GM18909 (cell line): ENCODE data around the gene VMP1.
A peak's percentile ranks its signal among the peaks of the same experiment; 100 is the strongest.
"Not testable (repeated sequence)": the region's sequence is repeated elsewhere in the genome, so short reads cannot be mapped to it uniquely, and the experiment has no call there.

Source experiments
- ATAC-seq: cut with Tn5 transposase; IDR thresholded peaks from one replicate; pipeline ENCODE4 v1.9.1; 2021; ENCODE audit warnings: mild to moderate bottlenecking; ENCODE audit not compliant: unreplicated experiment, poor library complexity

VMP1 gene

DNA sequence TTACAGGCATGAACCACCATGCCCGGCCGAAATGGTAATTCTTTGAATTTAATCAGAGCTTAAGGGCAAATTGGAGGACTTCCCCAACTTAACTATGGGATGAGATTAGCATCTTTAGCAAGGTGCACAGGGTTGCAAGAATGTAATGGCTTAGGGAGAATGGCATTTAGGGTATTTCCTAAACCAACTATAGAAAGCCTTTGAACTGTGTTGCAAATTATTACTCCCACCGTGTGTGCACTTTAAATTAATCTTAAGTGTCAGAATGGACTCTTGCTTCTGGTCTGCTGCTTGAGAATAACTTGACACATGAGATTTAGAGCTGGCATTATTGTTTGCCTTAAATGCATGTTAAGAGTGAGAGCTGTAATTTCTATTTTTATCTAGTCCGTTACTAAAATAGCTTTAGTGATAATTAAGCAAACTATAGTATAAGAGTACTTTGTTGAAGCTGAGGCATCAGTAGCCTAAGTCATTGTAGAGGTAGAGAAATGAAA lies 125.5 kb downstream of the VMP1 start:
- no peak for ATAC-seq

DNA sequence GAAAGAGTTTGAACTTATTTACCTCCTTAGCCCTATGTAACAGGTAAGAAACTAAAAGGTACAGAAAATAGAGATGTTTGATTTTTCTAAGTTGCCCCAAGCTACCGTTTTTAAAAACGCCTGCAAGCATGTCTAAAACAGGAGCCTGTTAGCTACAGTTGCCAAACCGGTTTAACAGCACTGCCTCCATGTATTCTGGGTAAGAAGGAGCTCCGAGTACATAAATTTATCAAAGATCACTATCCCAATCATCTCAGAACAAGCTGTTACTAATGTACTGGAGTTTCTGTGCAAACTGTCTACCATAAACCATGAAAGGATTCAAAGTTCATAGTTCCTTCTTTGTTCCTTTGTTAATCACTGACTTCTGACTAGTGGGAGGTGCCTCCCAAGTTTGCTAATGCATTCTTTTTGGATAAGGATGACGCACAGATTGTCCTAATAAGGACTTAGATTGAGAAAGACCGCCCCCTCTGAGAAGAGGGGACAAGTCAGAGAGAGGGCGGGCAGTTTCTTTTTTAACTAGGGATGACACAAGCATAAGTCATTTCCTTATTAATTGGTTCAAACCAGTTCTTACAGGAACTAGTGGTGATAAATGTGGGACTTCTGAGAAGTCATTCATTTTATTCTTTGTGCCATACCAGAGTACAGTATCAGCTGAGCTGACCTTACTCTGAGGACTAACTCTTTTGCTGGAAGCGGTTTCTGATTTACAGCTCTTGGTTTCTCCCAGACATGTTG lies 130.0 kb downstream of the VMP1 start:
- peak; percentile 75 for ATAC-seq

DNA sequence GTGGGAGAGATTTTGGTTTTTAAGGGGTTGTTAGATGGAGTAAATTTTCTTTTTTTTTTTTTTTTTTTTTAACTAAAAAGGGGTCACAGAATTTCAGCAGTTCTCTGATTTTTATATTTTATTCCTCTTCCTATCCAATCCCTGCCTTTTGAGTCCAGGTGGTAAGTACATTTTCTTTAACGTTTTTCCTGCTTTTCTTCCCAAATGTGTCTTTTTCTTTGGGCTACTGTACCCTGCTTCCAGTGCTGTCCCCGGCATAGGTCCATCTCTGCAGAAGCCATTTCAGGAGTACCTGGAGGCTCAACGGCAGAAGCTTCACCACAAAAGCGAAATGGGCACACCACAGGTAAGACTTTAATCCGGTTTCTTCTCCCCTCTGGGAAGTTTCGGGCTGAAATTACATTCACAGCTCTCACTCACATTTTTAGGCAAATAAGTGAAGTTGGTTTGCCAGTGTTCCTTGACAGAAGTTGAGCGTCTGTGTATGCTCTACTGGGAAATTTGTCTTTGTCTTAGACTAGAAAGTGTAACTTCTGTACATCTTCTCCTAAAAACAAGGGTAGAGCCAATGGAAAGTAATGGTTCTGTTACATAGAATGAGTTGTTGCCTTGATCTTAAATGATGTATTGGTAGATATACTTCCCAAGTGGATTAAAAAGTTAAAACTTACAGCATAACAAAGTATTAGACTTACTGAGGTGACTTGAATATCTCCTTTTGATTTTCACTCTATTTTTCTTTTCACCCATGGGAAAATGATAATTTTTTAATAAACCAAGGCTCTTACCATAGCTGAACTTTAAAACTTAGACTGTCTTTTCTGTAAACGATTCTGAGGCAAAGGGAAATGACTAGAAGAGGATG lies 130.8 kb downstream of the VMP1 start:
- ATAC-seq, result no peak

DNA sequence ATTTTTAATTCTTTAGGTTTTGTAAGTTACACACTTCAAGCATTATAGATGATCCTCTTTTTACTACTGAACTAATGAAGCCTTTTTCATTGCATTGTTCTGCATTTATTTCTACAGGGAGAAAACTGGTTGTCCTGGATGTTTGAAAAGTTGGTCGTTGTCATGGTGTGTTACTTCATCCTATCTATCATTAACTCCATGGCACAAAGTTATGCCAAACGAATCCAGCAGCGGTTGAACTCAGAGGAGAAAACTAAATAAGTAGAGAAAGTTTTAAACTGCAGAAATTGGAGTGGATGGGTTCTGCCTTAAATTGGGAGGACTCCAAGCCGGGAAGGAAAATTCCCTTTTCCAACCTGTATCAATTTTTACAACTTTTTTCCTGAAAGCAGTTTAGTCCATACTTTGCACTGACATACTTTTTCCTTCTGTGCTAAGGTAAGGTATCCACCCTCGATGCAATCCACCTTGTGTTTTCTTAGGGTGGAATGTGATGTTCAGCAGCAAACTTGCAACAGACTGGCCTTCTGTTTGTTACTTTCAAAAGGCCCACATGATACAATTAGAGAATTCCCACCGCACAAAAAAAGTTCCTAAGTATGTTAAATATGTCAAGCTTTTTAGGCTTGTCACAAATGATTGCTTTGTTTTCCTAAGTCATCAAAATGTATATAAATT lies 132.3 kb downstream of the VMP1 start:
- no peak for ATAC-seq

DNA sequence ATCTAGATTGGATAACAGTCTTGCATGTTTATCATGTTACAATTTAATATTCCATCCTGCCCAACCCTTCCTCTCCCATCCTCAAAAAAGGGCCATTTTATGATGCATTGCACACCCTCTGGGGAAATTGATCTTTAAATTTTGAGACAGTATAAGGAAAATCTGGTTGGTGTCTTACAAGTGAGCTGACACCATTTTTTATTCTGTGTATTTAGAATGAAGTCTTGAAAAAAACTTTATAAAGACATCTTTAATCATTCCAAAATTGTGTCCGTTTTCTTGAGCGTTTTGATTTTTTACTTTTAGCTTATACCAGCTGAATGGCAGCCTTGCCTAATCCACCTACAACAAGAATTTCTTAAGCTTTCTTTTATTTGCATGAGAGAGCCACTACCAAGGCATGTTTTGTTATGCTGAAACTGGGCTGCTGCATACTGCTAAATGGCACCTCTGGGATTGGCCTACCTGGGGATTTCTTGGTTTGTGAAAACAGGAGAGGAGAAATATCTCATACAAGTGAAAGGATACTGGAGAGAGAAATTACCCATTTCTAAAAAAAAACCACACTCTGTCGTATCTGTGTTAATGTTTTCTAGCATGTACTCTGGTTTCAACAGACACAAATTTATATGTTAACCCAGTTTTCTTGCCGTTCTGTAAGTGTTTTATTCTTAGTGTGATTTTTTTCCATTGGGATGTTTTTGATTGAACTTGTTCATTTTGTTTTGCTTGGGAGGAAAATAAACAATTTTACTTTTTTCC lies 133.1 kb downstream of the VMP1 start:
- ATAC-seq, result no peak

DNA sequence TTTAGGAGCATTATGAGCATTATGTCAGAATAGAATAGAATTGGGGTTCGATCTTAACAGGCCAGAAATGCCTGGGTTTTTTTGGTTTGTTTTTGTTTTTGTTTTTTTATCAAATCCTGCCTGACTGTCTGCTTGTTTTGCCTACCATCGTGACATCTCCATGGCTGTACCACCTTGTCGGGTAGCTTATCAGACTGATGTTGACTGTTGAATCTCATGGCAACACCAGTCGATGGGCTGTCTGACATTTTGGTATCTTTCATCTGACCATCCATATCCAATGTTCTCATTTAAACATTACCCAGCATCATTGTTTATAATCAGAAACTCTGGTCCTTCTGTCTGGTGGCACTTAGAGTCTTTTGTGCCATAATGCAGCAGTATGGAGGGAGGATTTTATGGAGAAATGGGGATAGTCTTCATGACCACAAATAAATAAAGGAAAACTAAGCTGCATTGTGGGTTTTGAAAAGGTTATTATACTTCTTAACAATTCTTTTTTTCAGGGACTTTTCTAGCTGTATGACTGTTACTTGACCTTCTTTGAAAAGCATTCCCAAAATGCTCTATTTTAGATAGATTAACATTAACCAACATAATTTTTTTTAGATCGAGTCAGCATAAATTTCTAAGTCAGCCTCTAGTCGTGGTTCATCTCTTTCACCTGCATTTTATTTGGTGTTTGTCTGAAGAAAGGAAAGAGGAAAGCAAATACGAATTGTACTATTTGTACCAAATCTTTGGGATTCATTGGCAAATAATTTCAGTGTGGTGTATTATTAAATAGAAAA lies 133.8 kb downstream of the VMP1 start:
- ATAC-seq, result not testable (repeated sequence)

DNA sequence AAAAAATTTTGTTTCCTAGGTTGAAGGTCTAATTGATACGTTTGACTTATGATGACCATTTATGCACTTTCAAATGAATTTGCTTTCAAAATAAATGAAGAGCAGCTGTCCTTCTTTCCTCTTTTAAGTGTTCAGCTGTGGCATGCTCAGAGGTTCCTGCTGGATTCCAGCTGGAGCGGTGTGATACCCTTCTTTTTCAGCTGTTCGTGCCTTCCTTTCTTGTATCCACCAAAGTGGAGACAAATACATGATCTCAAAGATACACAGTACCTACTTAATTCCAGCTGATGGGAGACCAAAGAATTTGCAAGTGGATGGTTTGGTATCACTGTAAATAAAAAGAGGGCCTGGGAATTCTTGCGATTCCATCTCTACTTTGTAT lies 134.4 kb downstream of the VMP1 start:
- not testable (repeated sequence) for ATAC-seq

DNA sequence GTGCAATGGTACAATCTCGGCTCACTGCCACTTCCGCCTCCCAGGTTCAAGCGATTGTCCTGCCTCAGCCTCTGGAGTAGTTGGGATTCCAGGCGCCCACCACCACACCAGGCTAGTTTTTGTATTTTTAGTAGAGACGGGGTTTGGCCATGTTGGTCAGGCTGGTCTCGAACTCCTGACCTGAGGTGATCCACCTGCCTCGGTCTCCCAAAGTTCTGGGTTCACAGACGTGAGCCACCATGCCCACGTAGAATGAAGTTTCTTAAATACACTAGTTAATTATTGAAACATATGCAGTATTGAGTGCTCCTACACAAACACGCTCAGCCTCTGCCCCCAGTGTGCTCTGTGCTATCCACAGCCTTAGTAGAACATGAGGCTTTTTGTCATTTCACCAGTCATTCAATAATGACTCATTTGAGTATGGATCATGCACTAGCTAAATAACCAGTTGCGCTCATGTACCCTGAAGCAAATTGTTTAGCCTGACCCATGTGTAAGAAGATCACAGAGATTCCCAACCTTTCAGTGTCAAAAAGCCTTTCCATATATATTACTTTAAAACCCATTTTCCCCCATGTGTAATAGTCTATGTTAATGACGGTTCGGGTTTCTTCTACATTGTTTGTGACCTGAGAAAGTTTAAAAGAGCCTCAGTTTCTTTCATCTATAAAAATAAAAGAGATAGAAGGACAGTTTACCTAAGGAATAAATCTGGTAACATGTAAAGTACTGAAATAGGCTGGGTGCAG lies 135.6 kb downstream of the VMP1 start:
- peak; percentile 51 for ATAC-seq

DNA sequence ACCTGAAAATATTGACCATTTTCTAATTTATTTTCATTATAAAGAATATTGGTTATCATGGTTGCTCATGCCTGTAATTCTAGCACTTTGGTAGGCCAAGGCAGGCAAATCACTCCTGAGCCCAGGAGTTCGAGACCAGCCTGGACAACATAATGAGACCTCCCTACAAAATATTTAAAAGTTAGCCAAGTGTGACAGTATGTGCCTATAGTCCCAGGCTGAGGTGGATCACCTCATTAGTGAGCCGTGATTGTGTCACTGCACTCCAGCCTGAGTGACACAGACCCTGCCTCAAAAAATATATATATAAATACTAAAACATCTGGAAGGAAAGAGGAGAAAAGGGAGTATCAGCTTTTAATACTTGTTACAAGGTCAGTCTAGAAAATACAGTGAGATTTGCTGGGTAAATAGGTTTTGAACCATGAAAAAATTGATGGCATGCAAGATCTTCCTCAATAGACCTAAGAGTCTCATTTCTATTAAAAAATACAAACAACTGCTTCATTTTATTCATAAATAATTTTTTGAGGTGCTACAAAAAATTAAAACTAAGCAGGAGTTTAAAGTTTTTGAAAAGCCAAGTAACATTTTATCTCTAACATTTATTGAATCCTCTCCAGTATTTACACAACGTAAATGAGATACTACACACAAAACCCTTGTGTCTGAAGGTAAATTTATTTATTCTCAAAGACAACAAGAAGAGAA lies 137.6 kb downstream of the VMP1 start:
- no peak for ATAC-seq

DNA sequence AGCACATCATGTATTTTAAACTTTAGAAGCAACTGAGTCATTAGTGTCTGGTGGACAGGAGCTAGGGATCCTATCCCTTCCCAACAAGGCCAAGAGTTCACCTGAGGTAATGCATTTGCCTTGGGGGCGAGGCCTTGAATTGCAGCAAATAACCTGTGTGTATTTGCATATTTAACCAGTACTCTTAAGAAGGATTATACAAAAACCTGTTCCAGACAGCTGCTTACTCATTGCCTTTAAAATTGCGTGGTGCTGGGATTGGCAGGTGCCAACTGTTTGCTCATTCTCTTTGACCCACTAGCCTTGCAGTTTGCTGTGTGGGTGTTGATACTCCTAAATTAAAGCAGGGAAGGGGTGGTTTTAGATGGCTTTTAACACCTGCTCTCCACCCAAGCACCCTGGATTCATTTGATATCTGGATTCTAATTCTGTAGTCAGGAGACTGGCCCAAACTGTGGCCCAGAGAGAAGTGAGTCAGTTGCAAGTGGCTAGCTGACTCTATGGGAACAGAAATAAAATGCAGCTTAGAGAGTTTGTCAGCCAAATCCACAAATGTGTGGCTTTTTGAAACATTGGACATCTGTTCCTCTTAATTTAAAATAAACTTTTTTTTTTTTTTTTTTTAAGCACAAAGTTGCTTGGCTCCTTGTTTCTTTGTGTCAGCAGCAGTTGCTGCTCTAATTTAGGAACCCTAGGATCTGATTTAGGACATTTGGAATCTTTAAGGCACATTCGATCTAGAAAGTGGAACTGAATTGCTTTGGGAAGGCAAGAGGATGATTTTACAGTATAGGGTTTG lies 138.3 kb downstream of the VMP1 start:
- ATAC-seq, result no peak

DNA sequence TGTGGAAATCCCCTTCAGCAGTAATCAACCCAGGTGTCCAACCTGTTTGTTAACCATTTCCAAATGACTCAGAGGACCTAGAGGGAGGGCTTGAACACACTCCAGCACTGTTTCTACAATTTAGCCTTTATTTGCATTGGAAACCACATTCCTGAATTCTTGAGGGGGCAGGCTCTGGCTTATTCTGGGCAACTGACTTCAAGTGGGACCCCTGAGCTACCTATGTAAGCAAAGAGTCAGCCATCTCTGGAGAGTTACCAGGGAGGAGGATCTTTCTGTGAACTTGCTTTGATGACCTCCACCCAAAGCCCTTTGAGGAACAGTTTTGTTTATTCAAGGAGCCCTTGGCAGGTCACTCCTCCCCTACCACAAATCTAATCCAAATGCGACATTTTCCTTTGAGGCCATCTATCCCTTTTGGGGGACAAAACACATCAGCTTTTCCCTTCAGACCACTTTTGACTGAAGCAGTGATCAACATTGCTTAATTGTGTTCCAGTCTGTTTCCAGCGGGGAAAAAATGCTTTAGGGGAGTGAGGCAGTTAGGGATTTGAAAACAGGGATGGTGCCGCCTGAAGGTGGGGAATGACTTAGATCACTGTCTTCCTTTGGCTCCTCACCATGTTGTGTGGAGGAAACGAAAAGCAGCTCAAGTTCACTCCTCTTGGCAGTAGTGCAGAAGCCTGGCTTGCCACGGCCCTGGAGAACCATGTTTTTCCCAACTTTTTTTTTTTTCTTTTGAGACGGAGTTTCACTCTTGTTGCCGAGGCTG lies 139.1 kb downstream of the VMP1 start:
- ATAC-seq, result peak; percentile 49

DNA sequence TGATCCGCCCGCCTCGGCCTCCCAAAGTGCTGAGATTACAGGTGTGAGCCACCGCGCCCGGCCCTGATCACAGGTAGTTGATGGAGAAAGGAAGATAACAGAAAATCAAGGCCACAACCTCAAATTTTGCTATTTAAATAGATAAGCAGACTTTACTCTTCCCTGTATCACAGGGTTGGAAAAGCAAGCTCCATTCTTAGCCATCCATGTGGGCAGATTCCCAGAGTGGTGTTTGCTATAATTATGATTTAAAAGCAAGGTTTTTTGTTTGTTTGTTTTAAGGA lies 140.9 kb downstream of the VMP1 start:
- no peak for ATAC-seq

DNA sequence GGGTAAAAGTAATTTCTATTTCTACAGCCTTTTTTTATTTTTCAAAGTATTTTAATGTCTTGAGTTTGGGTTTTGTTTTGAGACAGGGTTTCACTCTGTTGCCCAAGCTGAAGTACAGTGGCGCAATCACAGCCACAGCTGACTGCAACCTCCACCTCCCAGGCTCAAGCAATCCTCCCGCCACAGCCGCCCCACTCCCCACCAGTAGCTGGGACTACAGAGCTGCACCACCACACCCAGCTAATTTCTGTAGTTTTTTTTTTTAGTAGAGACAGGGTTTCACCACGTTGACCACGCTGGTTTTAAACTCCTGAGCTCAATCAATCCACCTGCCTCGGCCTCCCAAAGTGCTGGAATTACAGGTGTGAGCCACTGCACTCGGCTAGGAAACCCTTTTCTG lies 141.3 kb downstream of the VMP1 start:
- ATAC-seq, result no peak

DNA sequence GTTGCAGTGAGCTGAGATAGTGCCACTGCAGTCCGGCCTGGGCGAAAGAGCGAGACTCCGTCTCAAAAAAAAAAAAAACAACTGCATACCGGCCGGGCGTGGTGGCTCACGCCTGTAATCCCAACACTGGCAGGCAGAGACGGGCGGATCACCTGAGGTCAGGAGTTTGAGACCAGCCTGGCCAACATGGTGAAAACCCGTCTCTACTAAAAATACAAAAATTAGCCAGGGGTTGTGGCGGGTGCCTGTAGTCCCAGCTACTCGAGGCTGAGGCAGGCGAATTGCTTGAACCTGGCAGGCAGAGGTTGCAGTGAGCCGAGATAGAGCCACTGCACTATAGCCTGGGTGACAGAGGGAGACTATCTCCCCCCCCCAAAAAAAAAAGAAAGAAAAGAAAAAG lies 142.9 kb downstream of the VMP1 start:
- ATAC-seq, result not testable (repeated sequence)

DNA sequence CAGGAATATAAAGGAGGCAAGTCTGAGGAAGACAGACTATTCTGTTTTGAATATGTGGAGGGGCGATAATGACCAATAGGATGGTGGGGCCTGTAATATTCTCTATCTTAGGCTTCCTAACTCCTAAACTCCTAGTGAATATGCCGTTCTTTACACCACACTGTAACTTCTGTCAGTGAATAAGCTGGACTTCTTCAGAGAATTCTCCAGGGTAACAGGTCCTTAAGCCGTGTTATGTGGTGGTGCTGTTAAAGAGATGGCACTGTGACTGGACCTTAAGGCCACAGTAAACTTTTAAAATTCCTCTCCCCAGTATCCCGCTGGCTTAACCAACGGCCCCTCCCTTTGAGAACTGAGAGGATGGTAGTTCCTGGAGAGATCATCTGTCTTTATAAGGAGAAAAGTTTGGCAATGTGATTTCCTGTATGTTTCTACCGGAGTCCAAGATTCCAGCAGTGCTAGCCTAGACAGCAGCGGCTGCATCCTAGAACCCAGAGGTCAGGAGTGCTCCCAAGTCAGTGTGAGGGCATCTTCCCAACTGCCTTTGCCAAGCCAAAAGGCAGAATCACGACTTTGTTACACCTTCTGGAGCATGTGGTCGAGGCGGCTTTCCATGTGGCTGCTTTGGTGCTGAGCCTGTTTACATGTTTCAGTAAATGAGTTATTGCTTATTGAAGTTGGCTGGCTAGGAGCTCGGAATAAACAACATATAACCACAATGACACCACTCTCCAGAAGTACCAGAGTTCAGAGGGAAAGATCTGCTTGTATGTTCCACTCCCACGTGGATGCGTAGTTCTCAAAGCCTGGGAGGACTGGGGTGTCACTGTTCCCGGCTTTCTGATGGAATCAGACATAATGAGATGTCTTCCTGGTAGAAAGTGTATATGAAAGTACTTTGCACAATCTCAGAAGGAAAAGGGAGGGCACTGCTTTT lies 144.3 kb downstream of the VMP1 start:
- no peak for ATAC-seq

DNA sequence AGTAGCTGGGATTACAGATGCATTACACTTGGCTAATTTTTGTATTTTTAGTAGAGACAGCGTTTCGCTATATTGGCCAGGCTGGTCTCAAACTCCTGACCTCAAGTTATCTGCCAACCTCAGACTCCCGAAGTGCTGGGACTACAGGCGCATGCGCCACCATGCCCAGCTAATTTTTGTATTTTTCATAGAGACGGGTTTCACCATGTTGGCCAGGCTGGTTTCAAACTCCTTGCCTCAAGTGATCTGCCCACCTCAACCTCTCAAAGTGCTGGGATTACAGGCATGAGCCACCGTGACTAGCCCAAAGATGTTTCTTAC lies 145.4 kb downstream of the VMP1 start:
- ATAC-seq, result not testable (repeated sequence)
